Aorta (tissue), 5 donors: ENCODE measurements around the gene COL6A6. TPM values are rescaled to one million over a fixed set of nuclear protein-coding genes. Genes with fewer than 3 reads are reported as not detected.

Source experiments
- ATAC-seq: fragments of 200-7000 bp; cut with Tn5 transposase; one replicate; pipeline ENCODE4 v1.9.1; 2022; ENCODE audit warnings: moderate library complexity; ENCODE audit not compliant: low FRiP score
- DNase-seq, 2 donors: peaks; one replicate each; pipeline ENCODE4 v3.0.0-alpha.2; 2020
- H3K27ac ChIP-seq, 2 donors: one replicate each; pipeline ENCODE4 v1.5.1; 2013; ENCODE audit warnings: low read length in 2 of 2, mild to moderate bottlenecking in 2 of 2, moderate library complexity in 2 of 2, control low read depth in 1 of 2, inconsistent platforms in 1 of 2, low read depth in 1 of 2
- H3K27me3 ChIP-seq, 2 donors: one replicate each; pipeline ENCODE4 v1.6.1; 2013; ENCODE audit warnings: control low read depth in 1 of 2, low read length in 1 of 2, mild to moderate bottlenecking in 1 of 2, moderate library complexity in 1 of 2; ENCODE audit not compliant: insufficient read depth in 2 of 2, control insufficient read depth in 1 of 2
- H3K36me3 ChIP-seq, 2 donors: one replicate each; pipeline ENCODE4 v1.6.1; 2013; ENCODE audit warnings: control low read depth in 1 of 2, low read length in 1 of 2, mild to moderate bottlenecking in 1 of 2; ENCODE audit not compliant: insufficient read depth in 2 of 2, control insufficient read depth in 1 of 2
- H3K4me1 ChIP-seq, 2 donors: one replicate each; pipeline ENCODE4 v1.6.1; 2013; ENCODE audit warnings: low read length in 2 of 2, control low read depth in 1 of 2, mild to moderate bottlenecking in 1 of 2, moderate library complexity in 1 of 2; ENCODE audit not compliant: insufficient read depth in 2 of 2, control insufficient read depth in 1 of 2
- H3K4me3 ChIP-seq, 2 donors: one replicate each; pipeline ENCODE4 v1.5.1; 2013; ENCODE audit warnings: low read length in 2 of 2, control low read depth in 1 of 2, mild to moderate bottlenecking in 1 of 2
- H3K9me3 ChIP-seq: one replicate; pipeline ENCODE4 v1.6.1; 2013; ENCODE audit warnings: mild to moderate bottlenecking, low read length; ENCODE audit not compliant: control insufficient read depth
- WGBS, 2 donors: extraction: QIAGEN DNeasy Blood & Tissue Kit; methylation state at CpG; one replicate each; pipeline ENCODE4 v1.1.7; 2013; 5-methylcytosine and 5-hydroxymethylcytosine counted together
- intact Hi-C, 2 donors: fragments of 100-400 bp; cut with DNase I; formaldehyde crosslinking; loops; one replicate each; pipeline versions ENCODE4 v1.14.2 to v1.15.0; 2022
- long read RNA-seq, 2 donors: library from polyadenylated mRNA; unstranded; transcript quantifications; one replicate each; pipeline ENCODE4 v2.0.0, GENCODE V29; 2020 to 2021
- polyA plus RNA-seq, 2 donors: library from polyadenylated mRNA; stranded (reverse); fragments of 200-250 nt; gene quantifications; one replicate each; pipeline ENCODE4 v1.2.3, GENCODE V29; 2013
- total RNA-seq, 2 donors: library from RNA; stranded (reverse); fragmentation: NEBNext Ultra II Directional; extraction: Animal tissue kit (Norgen Biotek cat#: 25700); gene quantifications; one replicate each; pipeline ENCODE4 v1.2.1, GENCODE V29; 2021
- donor health status: healthy with polysubstance abuse.
- donor health status: Bipolar disorder and iron deficiency.
- donor health status: DM: no; HTN: no; CAD: no.
- donor health status: DM: no; HTN: no; CAD: no.
- donor health status: DM: yes; HTN: yes; CAD: no.

The COL6A6 gene
- total RNA-seq (under 1 TPM; 0.09 to 0.16 TPM), polyA plus RNA-seq (under 1 TPM in 1 of 2 donors, not detected in 1; 0.75 TPM)
- long read RNA-seq, donor 1 = 0 reads
- long read RNA-seq, donor 2, partial matches to known transcripts = 0 of 3 reads
- long read RNA-seq, donor 2, other reads (novel, unspliced or antisense) = 3 of 3 reads

- DNase-seq = no peak
- WGBS, 2 donors = 0 to 2% methylated on average over 57 to 58 of the region's 58 CpGs
- Histone ChIP-seq H3K27me3 (no peaks in the 10 kb centered on the region), H3K36me3 (no peaks in the 10 kb centered on the region), H3K27ac (no peak within 1 kb of the TSS), H3K4me3 (peak within 1 kb of the TSS in 1 of 2 donors; percentile 11), H3K9me3 (peaks cover 1% of the 10 kb centered on the region), H3K4me1 (no peaks in the 10 kb centered on the region)
- intact Hi-C loops = no loop called here
- peak; percentile 35 for ATAC-seq
Measured at GRCh38 chr3:130516645-130517512, at the start of gene COL6A6. TSS of gene COL6A6 (plus strand) at chr3:130517177. CDS start at chr3:130560365, 43,188 bp downstream.

- intact Hi-C loops = no loop called here
- Histone ChIP-seq H3K27ac (no peak overlapping the region), H3K4me1 (no peaks in the 10 kb centered on the region), H3K36me3 (no peaks in the 10 kb centered on the region), H3K27me3 (no peaks in the 10 kb centered on the region), H3K4me3 (no peak overlapping the region), H3K9me3 (no peaks in the 10 kb centered on the region)
- ATAC-seq (no peak), DNase-seq (no peak)
- WGBS, 2 donors = 97 to 98% methylated on average over 1 of the region's 1 CpG
Measured at GRCh38 chr3:130468311-130468710, 48.7 kb upstream of the COL6A6 start.

- DNase-seq = no peak
- no peak overlapping the region for H3K4me3 ChIP-seq
- intact Hi-C loops = no loop called here
- H3K27ac ChIP-seq = no peak overlapping the region
- ATAC-seq = no peak
- H3K9me3 ChIP-seq = peaks cover 4% of the 10 kb centered on the region
- no peaks in the 10 kb centered on the region for H3K4me1 ChIP-seq
- H3K36me3 ChIP-seq = no peaks in the 10 kb centered on the region
- WGBS, 2 donors = 13 to 26% methylated on average over 3 of the region's 3 CpGs
- no peaks in the 10 kb centered on the region for H3K27me3 ChIP-seq
Measured at GRCh38 chr3:130470126-130470525, 46.9 kb upstream of the COL6A6 start.

GRCh38 chr3:130473416-130473815 lies 43.6 kb upstream of the COL6A6 start:
- no peaks in the 10 kb centered on the region for H3K27me3 ChIP-seq
- no peak overlapping the region for H3K27ac ChIP-seq
- H3K9me3 ChIP-seq = peaks cover 4% of the 10 kb centered on the region
- DNase-seq (no peak), ATAC-seq (no peak)
- no peaks in the 10 kb centered on the region for H3K4me1 ChIP-seq
- H3K4me3 ChIP-seq = no peak overlapping the region
- WGBS, 2 donors = 36 to 57% methylated on average over 2 of the region's 2 CpGs
- intact Hi-C loops = no loop called here
- no peaks in the 10 kb centered on the region for H3K36me3 ChIP-seq

- H3K9me3 ChIP-seq = no peaks in the 10 kb centered on the region
- DNase-seq (no peak), ATAC-seq (peak; percentile 79)
- no peak overlapping the region for H3K27ac ChIP-seq
- H3K4me1 ChIP-seq = no peaks in the 10 kb centered on the region
- intact Hi-C loops = no loop called here
- H3K36me3 ChIP-seq = no peaks in the 10 kb centered on the region
- WGBS, 2 donors = 2 to 13% methylated on average over 4 of the region's 4 CpGs
- H3K27me3 ChIP-seq = no peaks in the 10 kb centered on the region
- H3K4me3 ChIP-seq = no peak overlapping the region
Measured at GRCh38 chr3:130480736-130481135, 36.2 kb upstream of the COL6A6 start.

- Histone ChIP-seq H3K4me3 (no peak overlapping the region), H3K27ac (no peak overlapping the region), H3K9me3 (no peaks in the 10 kb centered on the region), H3K4me1 (peaks cover 0 to 2% of the 10 kb centered on the region in 2 donors), H3K27me3 (no peaks in the 10 kb centered on the region), H3K36me3 (no peaks in the 10 kb centered on the region)
- DNase-seq = no peak
- 44 to 67% methylated on average over 1 of the region's 1 CpG for WGBS, 2 donors
- no peak for ATAC-seq
- intact Hi-C loops = no loop called here
Measured at GRCh38 chr3:130488288-130488687, 28.7 kb upstream of the COL6A6 start.

GRCh38 chr3:130488769-130489450 lies 28.1 kb upstream of the COL6A6 start:
- Histone ChIP-seq H3K27me3 (no peaks in the 10 kb centered on the region), H3K4me3 (no peak overlapping the region), H3K36me3 (no peaks in the 10 kb centered on the region), H3K27ac (no peak overlapping the region), H3K9me3 (no peaks in the 10 kb centered on the region), H3K4me1 (peaks cover 0 to 2% of the 10 kb centered on the region in 2 donors)
- ATAC-seq = no peak
- WGBS, 2 donors = 65 to 68% methylated on average over 2 of the region's 2 CpGs
- intact Hi-C loops = no loop called here
- DNase-seq = no peak

GRCh38 chr3:130490241-130490640 lies 26.7 kb upstream of the COL6A6 start:
- no peak for ATAC-seq

More at GRCh38 chr3:130490241-130490640, 26.7 kb upstream of the COL6A6 start:
- no peak for DNase-seq
- H3K36me3 ChIP-seq = no peaks in the 10 kb centered on the region
- H3K9me3 ChIP-seq = no peaks in the 10 kb centered on the region
- no peak overlapping the region for H3K4me3 ChIP-seq
- H3K27ac ChIP-seq = no peak overlapping the region
- H3K4me1 ChIP-seq = peaks cover 0 to 2% of the 10 kb centered on the region in 2 donors
- H3K27me3 ChIP-seq = no peaks in the 10 kb centered on the region
- intact Hi-C loops = no loop called here
- whole genome bisulfite sequencing, 2 donors = 0 to 8% methylated on average over 1 of the region's 1 CpG
